ENCODE measurements around the gene KLHL21. TPM values are rescaled to one million over a fixed set of nuclear protein-coding genes. Genes with fewer than 3 reads are reported as not detected.

KLHL21 gene
- total RNA-seq, 1 experiment from 2014 or later = 38.0 TPM

- Histone ChIP-seq H3K36me3 (ENCODE audit: insufficient read depth, low read length, poor library complexity, severe bottlenecking) (peaks cover 3% of the 10 kb centered on the region), H3K4me1 (ENCODE audit: insufficient read depth, low read length, poor library complexity, severe bottlenecking) (peaks cover 14% of the 10 kb centered on the region), H3K9me3 (ENCODE audit: low read depth, low read length, poor library complexity, severe bottlenecking) (no peaks in the 10 kb centered on the region), H3K4me3 (ENCODE audit: low read depth, low read length, poor library complexity, severe bottlenecking) (peak within 1 kb of the TSS; percentile 89), H3K27ac (ENCODE audit: low read depth, low read length, poor library complexity, severe bottlenecking) (peak within 1 kb of the TSS; percentile 85), H3K27me3 (replicated peaks; ENCODE audit: insufficient read depth, low read depth, low read length, poor library complexity) (no peaks in the 10 kb centered on the region)
- POLR2A ChIA-PET (ENCODE audit: low non-redundant PET) = no interaction called here
- intact Hi-C loops (cut with micrococcal nuclease; ENCODE audit: unreplicated experiment) = no loop called here
- peak; percentile 99 for DNase-seq (ENCODE audit: low spot score)
- CTCF ChIA-PET = interaction anchor here (0.5 to 1.0 kb wide), 2 partner anchors 25 to 186 kb away, joined by 5 to 7 read pairs; partner anchors contain the start of genes ACOT7, NOL9 and TAS1R1
- TF ChIP-seq CTCF (conservative IDR thresholded peaks at IDR 0.05; ENCODE audit: low read depth, low read length) (no peak), EZH2 (IDR thresholded peaks at IDR 0.05; ENCODE audit: borderline replicate concordance, low read depth, low read length, poor library complexity, severe bottlenecking) (no peak)
- BruUV-seq (replicated peaks) = no TSS peak
These were observed 23.1 kb downstream of the KLHL21 start, which contains the start of gene ZBTB48 for GRCh38 chr1:6579374-6580118. Gene ZBTB48, plus strand, starts transcription at chr1:6579994. Its CDS starts 616 bp downstream, at chr1:6580610.

DNA sequence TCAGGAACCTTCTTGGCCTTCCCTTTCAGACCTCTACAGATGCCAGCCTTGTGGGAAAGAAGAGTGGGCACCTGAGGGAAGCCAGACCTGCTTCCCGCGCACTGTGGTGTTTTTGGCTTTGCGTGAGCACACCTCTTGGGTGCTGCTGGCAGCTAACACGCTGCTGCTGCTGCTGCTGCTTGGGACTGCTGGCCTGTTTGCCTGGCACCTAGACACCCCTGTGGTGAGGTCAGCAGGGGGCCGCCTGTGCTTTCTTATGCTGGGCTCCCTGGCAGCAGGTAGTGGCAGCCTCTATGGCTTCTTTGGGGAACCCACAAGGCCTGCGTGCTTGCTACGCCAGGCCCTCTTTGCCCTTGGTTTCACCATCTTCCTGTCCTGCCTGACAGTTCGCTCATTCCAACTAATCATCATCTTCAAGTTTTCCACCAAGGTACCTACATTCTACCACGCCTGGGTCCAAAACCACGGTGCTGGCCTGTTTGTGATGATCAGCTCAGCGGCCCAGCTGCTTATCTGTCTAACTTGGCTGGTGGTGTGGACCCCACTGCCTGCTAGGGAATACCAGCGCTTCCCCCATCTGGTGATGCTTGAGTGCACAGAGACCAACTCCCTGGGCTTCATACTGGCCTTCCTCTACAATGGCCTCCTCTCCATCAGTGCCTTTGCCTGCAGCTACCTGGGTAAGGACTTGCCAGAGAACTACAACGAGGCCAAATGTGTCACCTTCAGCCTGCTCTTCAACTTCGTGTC is 23.9 kb downstream of the KLHL21 start:
- BruUV-seq (replicated peaks) = no TSS peak
- TF ChIP-seq CTCF (conservative IDR thresholded peaks at IDR 0.05; ENCODE audit: low read depth, low read length) (no peak), EZH2 (IDR thresholded peaks at IDR 0.05; ENCODE audit: borderline replicate concordance, low read depth, low read length, poor library complexity, severe bottlenecking) (no peak)
- ChIA-PET CTCF (no interaction called here), POLR2A (ENCODE audit: low non-redundant PET) (interaction anchor here (0.6 kb wide), 1 partner anchor 343 kb away, joined by 23 read pairs; the partner anchor contains the start of gene ICMT)
- no peak for DNase-seq (ENCODE audit: low spot score)
- Histone ChIP-seq H3K4me3 (ENCODE audit: low read depth, low read length, poor library complexity, severe bottlenecking) (peak overlapping the region; percentile 89), H3K9me3 (ENCODE audit: low read depth, low read length, poor library complexity, severe bottlenecking) (no peaks in the 10 kb centered on the region), H3K27me3 (replicated peaks; ENCODE audit: insufficient read depth, low read depth, low read length, poor library complexity) (no peaks in the 10 kb centered on the region), H3K27ac (ENCODE audit: low read depth, low read length, poor library complexity, severe bottlenecking) (peak overlapping the region; percentile 85), H3K4me1 (ENCODE audit: insufficient read depth, low read length, poor library complexity, severe bottlenecking) (peaks cover 14% of the 10 kb centered on the region), H3K36me3 (ENCODE audit: insufficient read depth, low read length, poor library complexity, severe bottlenecking) (peaks cover 3% of the 10 kb centered on the region)
- intact Hi-C loops (cut with micrococcal nuclease; ENCODE audit: unreplicated experiment) = no loop called here

GRCh38 chr1:6577831-6578525 is 24.7 kb downstream of the KLHL21 start:
- peaks cover 14% of the 10 kb centered on the region for H3K4me1 ChIP-seq (ENCODE audit: insufficient read depth, low read length, poor library complexity, severe bottlenecking)
- DNase-seq (ENCODE audit: low spot score) = no peak
- TF ChIP-seq EZH2 (IDR thresholded peaks at IDR 0.05; ENCODE audit: borderline replicate concordance, low read depth, low read length, poor library complexity, severe bottlenecking) (no peak), CTCF (conservative IDR thresholded peaks at IDR 0.05; ENCODE audit: low read depth, low read length) (no peak)
- H3K4me3 ChIP-seq (ENCODE audit: low read depth, low read length, poor library complexity, severe bottlenecking) = no peak overlapping the region
- peaks cover 3% of the 10 kb centered on the region for H3K36me3 ChIP-seq (ENCODE audit: insufficient read depth, low read length, poor library complexity, severe bottlenecking)
- ChIA-PET CTCF (no interaction called here), POLR2A (ENCODE audit: low non-redundant PET) (interaction anchor here (0.6 kb wide), 1 partner anchor 342 kb away, joined by 23 read pairs; the partner anchor contains the start of gene ICMT)
- no peak overlapping the region for H3K27ac ChIP-seq (ENCODE audit: low read depth, low read length, poor library complexity, severe bottlenecking)
- no peaks in the 10 kb centered on the region for H3K27me3 ChIP-seq (replicated peaks; ENCODE audit: insufficient read depth, low read depth, low read length, poor library complexity)
- no peaks in the 10 kb centered on the region for H3K9me3 ChIP-seq (ENCODE audit: low read depth, low read length, poor library complexity, severe bottlenecking)
- no TSS peak for BruUV-seq (replicated peaks)
- intact Hi-C loops (cut with micrococcal nuclease; ENCODE audit: unreplicated experiment) = no loop called here

All from A673 (cell line).